H9 (cell line): ENCODE results near the gene SPTLC1. TPM values are rescaled to one million over a fixed set of nuclear protein-coding genes. Genes with fewer than 3 reads are reported as not detected.

ENCODE experiments used
- DNase-seq: peaks from one replicate; pipeline ENCODE4 v3.0.0-alpha.2; 2017
- H2AFZ ChIP-seq: one replicate; pipeline ENCODE4 v1.6.1; 2013; ENCODE audit warnings: mild to moderate bottlenecking, low read length, control low read depth, moderate library complexity
- H2AK5ac ChIP-seq: 2 replicates; pipeline ENCODE4 v1.6.1; 2013; ENCODE audit warnings: low read length, control low read depth, mixed read lengths; ENCODE audit not compliant: insufficient read length
- H2BK120ac ChIP-seq: one replicate; pipeline ENCODE4 v1.6.1; 2013; ENCODE audit warnings: low read depth, mild to moderate bottlenecking, low read length, control low read depth, inconsistent platforms; ENCODE audit not compliant: poor library complexity, severe bottlenecking
- H2BK12ac ChIP-seq: 2 replicates; pipeline ENCODE4 v1.6.1; 2013; ENCODE audit warnings: low read length, control low read depth, mixed read lengths, low read depth; ENCODE audit not compliant: insufficient read length
- H2BK15ac ChIP-seq: 2 replicates; pipeline ENCODE4 v1.6.1; 2013; ENCODE audit warnings: low read depth, low read length, control low read depth
- H2BK20ac ChIP-seq: one replicate; pipeline ENCODE4 v1.6.1; 2013; ENCODE audit warnings: low read depth, mild to moderate bottlenecking, low read length, control low read depth, inconsistent platforms; ENCODE audit not compliant: poor library complexity, severe bottlenecking
- H2BK5ac ChIP-seq: 2 replicates; pipeline ENCODE4 v1.6.1; 2013; ENCODE audit warnings: low read length, control low read depth, mixed read lengths; ENCODE audit not compliant: insufficient read length
- H3K14ac ChIP-seq: 2 replicates; pipeline ENCODE4 v1.6.1; 2013; ENCODE audit warnings: low read length, control low read depth; ENCODE audit not compliant: insufficient read depth
- H3K18ac ChIP-seq: 2 replicates; pipeline ENCODE4 v1.6.1; 2013; ENCODE audit warnings: low read depth, mild to moderate bottlenecking, mixed read lengths, low read length, control low read depth; ENCODE audit not compliant: insufficient read length
- H3K23ac ChIP-seq: 2 replicates; pipeline ENCODE4 v1.6.1; 2013; ENCODE audit warnings: low read length, control low read depth, mixed read lengths, low read depth; ENCODE audit not compliant: insufficient read length
- H3K23me2 ChIP-seq: 2 replicates; pipeline ENCODE4 v1.6.1; 2013; ENCODE audit warnings: low read depth, mild to moderate bottlenecking, mixed read lengths, low read length, control low read depth; ENCODE audit not compliant: insufficient read length, poor library complexity, severe bottlenecking
- H3K27ac ChIP-seq: 2 replicates; pipeline ENCODE4 v1.5.1; 2013; ENCODE audit warnings: low read length, control low read depth, mixed read lengths, low read depth; ENCODE audit not compliant: insufficient read length
- H3K27me3 ChIP-seq: 2 replicates; pipeline ENCODE4 v1.6.1; 2013; ENCODE audit warnings: low read length, control low read depth, inconsistent platforms; ENCODE audit not compliant: insufficient read depth
- H3K4ac ChIP-seq: 2 replicates; pipeline ENCODE4 v1.6.1; 2013; ENCODE audit warnings: low read depth, mild to moderate bottlenecking, control low read depth, inconsistent platforms, low read length, moderate library complexity
- H3K4me1 ChIP-seq: 2 replicates; pipeline ENCODE4 v1.6.1; 2013; ENCODE audit warnings: low read length, control low read depth, inconsistent platforms; ENCODE audit not compliant: insufficient read depth
- H3K4me2 ChIP-seq: 2 replicates; pipeline ENCODE4 v1.6.1; 2013; ENCODE audit warnings: low read length, control low read depth, mixed read lengths; ENCODE audit not compliant: insufficient read length, insufficient read depth
- H3K56ac ChIP-seq: 2 replicates; pipeline ENCODE4 v1.6.1; 2013; ENCODE audit warnings: low read depth, mild to moderate bottlenecking, mixed read lengths, low read length, control low read depth; ENCODE audit not compliant: insufficient read length
- H3K79me1 ChIP-seq: 2 replicates; pipeline ENCODE4 v1.6.1; 2013; ENCODE audit warnings: low read depth, mild to moderate bottlenecking, moderate library complexity, low read length, control low read depth, inconsistent platforms; ENCODE audit not compliant: insufficient read depth, poor library complexity, severe bottlenecking
- H3K79me2 ChIP-seq: 2 replicates; pipeline ENCODE4 v1.6.1; 2013; ENCODE audit warnings: low read length, control low read depth, inconsistent platforms; ENCODE audit not compliant: insufficient read depth
- H3K9ac ChIP-seq: 2 replicates; pipeline ENCODE4 v1.6.1; 2013; ENCODE audit warnings: low read length, control low read depth, mixed read lengths; ENCODE audit not compliant: insufficient read length; ENCODE audit errors: extremely low read depth
- H3K9me3 ChIP-seq: one replicate; pipeline ENCODE4 v1.6.1; 2013; ENCODE audit warnings: low read depth, low read length, inconsistent platforms; ENCODE audit not compliant: control insufficient read depth
- H3T11ph ChIP-seq: one replicate; pipeline ENCODE4 v1.6.1; 2013; ENCODE audit warnings: mild to moderate bottlenecking, low read length, control low read depth, inconsistent platforms
- H4K20me1 ChIP-seq: one replicate; pipeline ENCODE4 v1.6.1; 2013; ENCODE audit not compliant: control insufficient read depth, insufficient read length, insufficient read depth
- H4K5ac ChIP-seq: 2 replicates; pipeline ENCODE4 v1.6.1; 2013; ENCODE audit warnings: low read depth, mild to moderate bottlenecking, mixed read lengths, low read length, control low read depth; ENCODE audit not compliant: insufficient read length
- H4K8ac ChIP-seq: replicated peaks from 2 replicates; pipeline ENCODE4 v1.6.1; 2013; ENCODE audit warnings: low read length, control low read depth, mixed read lengths, low read depth; ENCODE audit not compliant: insufficient read length
- H4K91ac ChIP-seq: 2 replicates; pipeline ENCODE4 v1.6.1; 2013; ENCODE audit warnings: low read depth, mild to moderate bottlenecking, moderate library complexity, mixed read lengths, low read length, control low read depth; ENCODE audit not compliant: insufficient read length
- H3K27ac Mint-ChIP-seq, 3 experiments: 2 replicates in 2 of 3; 3 replicates in 1 of 3; pipeline ENCODE4 v1.8.0; 2020 to 2021; ENCODE audit warnings: mixed read lengths in 3 of 3, mild to moderate bottlenecking in 1 of 3, moderate library complexity in 1 of 3
- H3K27me3 Mint-ChIP-seq: 2 replicates; pipeline ENCODE4 v1.8.0; 2021; ENCODE audit warnings: low read depth, mild to moderate bottlenecking, moderate library complexity, mixed read lengths
- H3K36me3 Mint-ChIP-seq, 3 experiments: 2 replicates in 2 of 3; 3 replicates in 1 of 3; pipeline ENCODE4 v1.8.0; 2020 to 2021; ENCODE audit warnings: low read depth in 3 of 3, mixed read lengths in 3 of 3; ENCODE audit not compliant: insufficient read depth in 1 of 3
- H3K4me1 Mint-ChIP-seq, 2 experiments: 2 replicates each; pipeline ENCODE4 v1.8.0; 2020; ENCODE audit warnings: mixed read lengths in 2 of 2
- H3K4me3 Mint-ChIP-seq, 2 experiments: 2 replicates in 1 of 2; 3 replicates in 1 of 2; pipeline ENCODE4 v1.8.0; 2020 to 2021; ENCODE audit warnings: mild to moderate bottlenecking in 2 of 2, mixed read lengths in 2 of 2, moderate library complexity in 1 of 2
- H3K9me3 Mint-ChIP-seq, 2 experiments: 2 replicates in 1 of 2; 3 replicates in 1 of 2; pipeline ENCODE4 v1.8.0; 2020; ENCODE audit warnings: mild to moderate bottlenecking in 2 of 2, mixed read lengths in 2 of 2, moderate library complexity in 1 of 2
- CTCF ChIP-seq: fragments of 200-600 bp; sonication (generic); conservative IDR thresholded peaks from 3 replicates; pipeline ENCODE4 v1.8.0; 2021; ENCODE audit warnings: antibody characterized with exemption, mild to moderate bottlenecking
- WGBS: extraction: QIAGEN DNeasy Blood & Tissue Kit; methylation state at CpG from one replicate; pipeline ENCODE4 v1.1.7; 2013; ENCODE audit warnings: missing lambda C conversion rate, low lambda C conversion rate, mixed read lengths; ENCODE audit not compliant: insufficient read length; ENCODE audit errors: extremely low coverage; 5-methylcytosine and 5-hydroxymethylcytosine counted together
- total RNA-seq: library from RNA; stranded (reverse); gene quantifications from 2 replicates; pipeline ENCODE4 v1.2.1, GENCODE V29; 2021

The SPTLC1 gene
- total RNA-seq, 1 experiment from 2014 or later, result 73.5 TPM

GRCh38 chr9:92135576-92135975 is 20.4 kb upstream of the SPTLC1 start:
- no CpG with 5 or more reads among the region's 7 CpGs for whole genome bisulfite sequencing
- H4K20me1 ChIP-seq, result no peaks in the 10 kb centered on the region
- no peak overlapping the region for H3T11ph ChIP-seq

More at GRCh38 chr9:92135576-92135975, 20.4 kb upstream of the SPTLC1 start:
- H2BK120ac ChIP-seq, result no peak overlapping the region
- H3K4ac ChIP-seq, result no peak overlapping the region
- H4K91ac ChIP-seq, result no peak overlapping the region
- Mint-ChIP-seq H3K36me3 (no peaks in the 10 kb centered on the region; a peak in 1 of 7 replicates), H3K4me1 (peaks cover 11 to 12% of the 10 kb centered on the region in 2 experiments), H3K27me3 (peaks cover 24% of the 10 kb centered on the region), H3K9me3 (no peaks in the 10 kb centered on the region; a peak in 1 of 5 replicates), H3K4me3 (no peak overlapping the region), H3K27ac (no peak overlapping the region)
- H3K4me2 ChIP-seq, result no peak overlapping the region
- no peak overlapping the region for H4K5ac ChIP-seq
- DNase-seq, result no peak
- TF ChIP-seq CTCF, result no peak
- H3K27ac ChIP-seq, result no peak overlapping the region
- no peak overlapping the region for H2BK12ac ChIP-seq
- no peak overlapping the region for H3K9ac ChIP-seq
- H2AFZ ChIP-seq, result no peak overlapping the region
- no peak overlapping the region for H3K18ac ChIP-seq
- no peak overlapping the region for H2BK20ac ChIP-seq
- no peak overlapping the region for H2AK5ac ChIP-seq
- no peak overlapping the region for H2BK5ac ChIP-seq
- H3K9me3 ChIP-seq, result no peaks in the 10 kb centered on the region
- no peak overlapping the region for H4K8ac ChIP-seq
- H3K4me1 ChIP-seq, result no peaks in the 10 kb centered on the region
- peaks cover 2% of the 10 kb centered on the region; the same call in 1 of the 2 replicates for H3K27me3 ChIP-seq
- no peaks in the 10 kb centered on the region for H3K79me2 ChIP-seq
- no peak overlapping the region; the same call in 1 of the 2 replicates for H3K14ac ChIP-seq
- H3K23ac ChIP-seq, result no peak overlapping the region
- no peak overlapping the region for H3K56ac ChIP-seq
- H2BK15ac ChIP-seq, result no peak overlapping the region
- no peaks in the 10 kb centered on the region for H3K23me2 ChIP-seq
- no peaks in the 10 kb centered on the region for H3K79me1 ChIP-seq
